H1 (cell line): ENCODE measurements around the gene DACT3. TPM values are rescaled to one million over a fixed set of nuclear protein-coding genes. Genes with fewer than 3 reads are reported as not detected.

Experiments used
- CTCF ChIA-PET: fragments of 300-600 bp; sonication (Branson Sonifier 250); formaldehyde crosslinking; loops from one replicate; lab custom pipeline; 2021; ENCODE audit not compliant: partially characterized antibody; lab: Charles Lee
- POLR2A ChIA-PET: fragments of 300-600 bp; sonication (Branson Sonifier 250); formaldehyde crosslinking; loops from one replicate; lab custom pipeline; 2021; ENCODE audit warnings: inconsistent platforms; ENCODE audit not compliant: partially characterized antibody; lab: Charles Lee
- DNase-seq, 2 experiments: peaks; one replicate each; pipeline versions ENCODE4 v3.0.0 to v3.0.0-alpha.2; 2010 to 2022; ENCODE audit warnings: low spot score in 2 of 2, low read depth in 1 of 2, mixed read lengths in 1 of 2
- FAIRE-seq: peaks from 2 replicates; lab custom pipeline; 2011; peaks lifted over from hg19 to GRCh38; lab: Jason Lieb, UNC
- H2AFZ ChIP-seq: 2 replicates; pipeline ENCODE4 v1.8.1; 2012; ENCODE audit warnings: low read length, inconsistent platforms
- H2AK5ac ChIP-seq: 2 replicates; pipeline ENCODE4 v1.6.1; 2013; ENCODE audit warnings: low read depth, low read length
- H2BK120ac ChIP-seq: replicated peaks from 2 replicates; pipeline ENCODE3; 2013; ENCODE audit warnings: low read depth, low read length, inconsistent platforms
- H2BK12ac ChIP-seq: 2 replicates; pipeline ENCODE4 v1.6.1; 2013; ENCODE audit warnings: low read depth, low read length
- H2BK15ac ChIP-seq: 2 replicates; pipeline ENCODE4 v1.6.1; 2013; ENCODE audit warnings: low read length
- H2BK20ac ChIP-seq: 2 replicates; pipeline ENCODE4 v1.6.1; 2013; ENCODE audit warnings: low read length
- H2BK5ac ChIP-seq: 2 replicates; pipeline ENCODE4 v1.6.1; 2013; ENCODE audit warnings: low read depth, low read length
- H3K14ac ChIP-seq: 2 replicates; pipeline ENCODE4 v1.6.1; 2013; ENCODE audit warnings: inconsistent platforms; ENCODE audit not compliant: insufficient read length
- H3K18ac ChIP-seq: 2 replicates; pipeline ENCODE4 v1.6.1; 2013; ENCODE audit warnings: low read length; ENCODE audit errors: extremely low read depth
- H3K23ac ChIP-seq: 2 replicates; pipeline ENCODE4 v1.6.1; 2013; ENCODE audit warnings: inconsistent platforms; ENCODE audit not compliant: insufficient read length
- H3K23me2 ChIP-seq: 2 replicates; pipeline ENCODE4 v1.6.1; 2013; ENCODE audit warnings: low read depth, low read length
- H3K27ac ChIP-seq: 2 replicates; pipeline ENCODE4 v1.6.1; 2011; ENCODE audit warnings: low read depth, low read length, inconsistent platforms
- H3K27me3 ChIP-seq, 4 experiments: replicated peaks in 1 of 4; 1 replicate in 1 of 4; 2 replicates in 3 of 4; pipeline versions ENCODE4 v1.6.1 to v1.8.1; 2011 to 2013; ENCODE audit warnings: low read length in 3 of 4, mild to moderate bottlenecking in 3 of 4, inconsistent platforms in 2 of 4, mixed read lengths in 2 of 4, moderate library complexity in 1 of 4; ENCODE audit not compliant: control insufficient read depth in 3 of 4, insufficient read depth in 3 of 4; ENCODE audit errors: extremely low read depth in 1 of 4
- H3K36me3 ChIP-seq, 4 experiments: 2 replicates each; pipeline versions ENCODE4 v1.6.1 to v1.8.1; 2011 to 2013; ENCODE audit warnings: mild to moderate bottlenecking in 4 of 4, low read length in 3 of 4, moderate library complexity in 2 of 4, control low read depth in 1 of 4, inconsistent platforms in 1 of 4; ENCODE audit not compliant: insufficient read depth in 4 of 4, control insufficient read depth in 2 of 4
- H3K4ac ChIP-seq: replicated peaks from 2 replicates; pipeline ENCODE3; 2013; ENCODE audit warnings: low read length, low read depth, mixed read lengths, inconsistent platforms; ENCODE audit not compliant: insufficient read length
- H3K4me1 ChIP-seq, 4 experiments: replicated peaks in 1 of 4; 1 replicate in 1 of 4; 2 replicates in 3 of 4; pipeline versions ENCODE4 v1.6.1 to v1.8.1; 2011 to 2013; ENCODE audit warnings: low read length in 3 of 4, inconsistent platforms in 2 of 4, mixed read lengths in 1 of 4; ENCODE audit not compliant: insufficient read depth in 4 of 4, control insufficient read depth in 3 of 4
- H3K4me2 ChIP-seq, 2 experiments: 2 replicates each; pipeline versions ENCODE4 v1.6.1 to v1.8.1; 2011 to 2013; ENCODE audit warnings: low read depth in 2 of 2, low read length in 2 of 2, control low read depth in 1 of 2, inconsistent platforms in 1 of 2, mild to moderate bottlenecking in 1 of 2; ENCODE audit not compliant: insufficient read depth in 1 of 2
- H3K4me3 ChIP-seq, 4 experiments: fragments of 200-600, 300-600 bp in 1 of 4; sonication (generic), shearing (Covaris generic), sonication (Bioruptor Twin) in 1 of 4; 2 replicates each; pipeline versions ENCODE4 v1.5.1 to v1.8.1; 2011 to 2016; ENCODE audit warnings: low read length in 4 of 4, low read depth in 3 of 4, control low read depth in 2 of 4, inconsistent platforms in 2 of 4, mild to moderate bottlenecking in 2 of 4, mixed read lengths in 1 of 4, moderate library complexity in 1 of 4; ENCODE audit not compliant: insufficient read depth in 2 of 4; ENCODE audit errors: extremely low read depth in 1 of 4
- H3K56ac ChIP-seq: replicated peaks from 2 replicates; pipeline ENCODE3; 2013; ENCODE audit warnings: low read depth, mild to moderate bottlenecking, mixed read lengths, low read length, inconsistent platforms; ENCODE audit not compliant: insufficient read length
- H3K79me1 ChIP-seq: 2 replicates; pipeline ENCODE4 v1.6.1; 2013; ENCODE audit warnings: low read depth, low read length, control low read depth
- H3K79me2 ChIP-seq, 2 experiments: 2 replicates each; pipeline versions ENCODE4 v1.6.1 to v1.8.1; 2012 to 2013; ENCODE audit warnings: low read length in 2 of 2, mild to moderate bottlenecking in 2 of 2, inconsistent platforms in 1 of 2; ENCODE audit not compliant: insufficient read depth in 2 of 2, control insufficient read depth in 1 of 2
- H3K9ac ChIP-seq, 4 experiments: replicated peaks in 1 of 4; 1 replicate in 1 of 4; 2 replicates in 3 of 4; pipeline versions ENCODE4 v1.6.1 to v1.8.1; 2011 to 2013; ENCODE audit warnings: low read depth in 3 of 4, low read length in 3 of 4, control low read depth in 2 of 4, mild to moderate bottlenecking in 2 of 4, moderate library complexity in 2 of 4, inconsistent platforms in 1 of 4; ENCODE audit errors: extremely low read depth in 1 of 4
- H3K9me3 ChIP-seq, 2 experiments: 2 replicates each; pipeline versions ENCODE4 v1.6.1 to v1.8.1; 2012 to 2013; ENCODE audit warnings: mild to moderate bottlenecking in 2 of 2, moderate library complexity in 2 of 2, control low read depth in 1 of 2, inconsistent platforms in 1 of 2, low read depth in 1 of 2, low read length in 1 of 2, mixed read lengths in 1 of 2; ENCODE audit not compliant: insufficient read depth in 2 of 2
- H4K20me1 ChIP-seq, 2 experiments: replicated peaks in 1 of 2; 2 replicates each; pipeline versions ENCODE3 to v1.8.1; 2011 to 2013; ENCODE audit warnings: inconsistent platforms in 2 of 2, low read length in 2 of 2, mild to moderate bottlenecking in 1 of 2; ENCODE audit not compliant: insufficient read depth in 2 of 2, control insufficient read depth in 1 of 2
- H4K5ac ChIP-seq: 2 replicates; pipeline ENCODE4 v1.6.1; 2013; ENCODE audit warnings: low read length, low read depth, mixed read lengths, inconsistent platforms; ENCODE audit not compliant: insufficient read length
- H4K8ac ChIP-seq: 2 replicates; pipeline ENCODE4 v1.8.0; 2013; ENCODE audit warnings: mild to moderate bottlenecking, moderate library complexity, low read length, inconsistent platforms; ENCODE audit not compliant: insufficient read depth; ENCODE audit errors: extremely low read depth
- H4K91ac ChIP-seq: replicated peaks from 2 replicates; pipeline ENCODE3; 2013; ENCODE audit warnings: low read length, mixed read lengths, inconsistent platforms; ENCODE audit not compliant: insufficient read length
- BCL11A ChIP-seq, 2 experiments: IDR thresholded peaks; one replicate each; pipeline ENCODE4 v1.6.1; 2011; ENCODE audit warnings: low read depth in 2 of 2, low read length in 2 of 2, mild to moderate bottlenecking in 2 of 2
- BRCA1 ChIP-seq: IDR thresholded peaks from 2 replicates; pipeline ENCODE4 v1.6.1; 2012; ENCODE audit warnings: low read depth, low read length, improper control_type of control experiment
- CBX5 ChIP-seq: fragments of 300-800, 300-1000 bp; sonication (generic); IDR thresholded peaks from 2 replicates; pipeline ENCODE4 v1.7.1; 2016; ENCODE audit warnings: antibody characterized with exemption, low read length, low read depth
- CTBP2 ChIP-seq: IDR thresholded peaks from 2 replicates; pipeline ENCODE4 v1.7.0; 2011; ENCODE audit warnings: borderline replicate concordance, mild to moderate bottlenecking, moderate library complexity, mixed read lengths, low read length; ENCODE audit not compliant: insufficient read depth, insufficient read length
- EP300 ChIP-seq, 2 experiments: IDR thresholded peaks; 1 replicate in 1 of 2; 2 replicates in 1 of 2; pipeline ENCODE4 v1.6.1; 2011 to 2012; ENCODE audit warnings: low read depth in 2 of 2, low read length in 2 of 2, mild to moderate bottlenecking in 2 of 2, borderline replicate concordance in 1 of 2, inconsistent platforms in 1 of 2, moderate library complexity in 1 of 2
- GABPA ChIP-seq: IDR thresholded peaks from 2 replicates; pipeline ENCODE4 v1.6.1; 2011; ENCODE audit warnings: mild to moderate bottlenecking, low read length, moderate library complexity, borderline replicate concordance; ENCODE audit not compliant: insufficient read depth
- MAFK ChIP-seq: IDR thresholded peaks from 2 replicates; pipeline ENCODE4 v1.6.1; 2012; ENCODE audit warnings: low read depth, mild to moderate bottlenecking, improper control_type of control experiment, low read length
- NRF1 ChIP-seq: IDR thresholded peaks from 2 replicates; pipeline ENCODE4 v1.6.1; 2011; ENCODE audit warnings: mild to moderate bottlenecking, low read depth, low read length, improper control_type of control experiment
- SUZ12 ChIP-seq: fragments of 200-600 bp; sonication (generic); IDR thresholded peaks from 2 replicates; pipeline ENCODE4 v1.6.1; 2012; ENCODE audit warnings: mild to moderate bottlenecking, inconsistent platforms, low read length, moderate library complexity, mixed read lengths
- WGBS, 2 experiments: shearing (Covaris generic) in 1 of 2; methylation state at CpG; one replicate each; pipeline versions ENCODE4 v1.1.6 to v1.1.7; 2013 to 2015; ENCODE audit warnings: low lambda C conversion rate in 2 of 2, mixed read lengths in 2 of 2, inconsistent platforms in 1 of 2, low coverage in 1 of 2, missing lambda C conversion rate in 1 of 2; ENCODE audit not compliant: insufficient replicate concordance in 2 of 2, insufficient coverage in 1 of 2, insufficient read length in 1 of 2; ENCODE audit errors: extremely low coverage in 1 of 2, missing lambda C conversion rate in 1 of 2; 5-methylcytosine and 5-hydroxymethylcytosine counted together
- polyA plus RNA-seq, 7 experiments: library from polyadenylated mRNA; depleted of rRNA in 3 of 7; stranded (reverse) in 5 of 7; unstranded in 2 of 7; fragments of >200 nt in 5 of 7; fragments of 200-250 nt in 2 of 7; gene quantifications; 1 replicate in 5 of 7; 2 replicates in 1 of 7; 4 replicates in 1 of 7; pipeline versions ENCODE4 v1.2.1 to v1.2.3, GENCODE V29; 2011 to 2013; ENCODE audit warnings: missing spikeins in 2 of 7, mixed read lengths in 2 of 7
- total RNA-seq: library from RNA; stranded (reverse); fragmentation: NEBNext Ultra II Directional; extraction: Animal tissue kit (Norgen Biotek cat#: 25700); gene quantifications from 2 replicates; pipeline ENCODE4 v1.2.1, GENCODE V29; 2021

DACT3 gene
- total and polyA plus RNA-seq, 2 of the 8 experiments (the other 6 are each of a cell fraction or from before 2014, with no cell fraction given), result 1.8 to 2.0 TPM

GRCh38 chr19:46635920-46636761, 24.8 kb downstream of the DACT3 start, which contains the start of gene GNG8:
TSS of gene GNG8 (minus strand) at chr19:46636202. CDS start at chr19:46634682, 1,520 bp downstream.
- Histone ChIP-seq H2BK120ac (no peak within 1 kb of the TSS), H3K4ac (peak within 1 kb of the TSS; percentile 76), H3K27me3 (peaks cover 5 to 62% (median 52%) of the 10 kb centered on the region in 4 experiments), H3K27ac (no peak within 1 kb of the TSS), H3K9ac (no peak within 1 kb of the TSS), H4K5ac (no peak within 1 kb of the TSS), H3K23ac (no peak within 1 kb of the TSS), H3K4me1 (peaks cover 0 to 24% (median 12%) of the 10 kb centered on the region in 4 experiments; a peak in 6 of 7 replicates), H3K14ac (no peak within 1 kb of the TSS), H3K36me3 (no peaks in the 10 kb centered on the region), H4K8ac (no peak within 1 kb of the TSS), H2AFZ (no peak within 1 kb of the TSS), H2BK5ac (no peak within 1 kb of the TSS), H4K20me1 (peaks cover 0 to 11% of the 10 kb centered on the region in 2 experiments), H2BK12ac (peak within 1 kb of the TSS; percentile 84; the same call in 1 of the 2 replicates), H2BK15ac (peak within 1 kb of the TSS; percentile 97), H2BK20ac (no peak within 1 kb of the TSS), H3K79me2 (no peaks in the 10 kb centered on the region), H2AK5ac (0 out of 2 replicates have a peak within 1 kb of the TSS, but pooled peaks have one; percentile 24), H4K91ac (no peak within 1 kb of the TSS), H3K23me2 (peaks cover 27% of the 10 kb centered on the region), H3K18ac (no peak within 1 kb of the TSS; the same call in 1 of the 2 replicates), H3K56ac (no peak within 1 kb of the TSS), H3K9me3 (no peaks in the 10 kb centered on the region), H3K4me2 (peak within 1 kb of the TSS; percentile 82 to 87), H3K79me1 (no peaks in the 10 kb centered on the region), H3K4me3 (peak within 1 kb of the TSS; percentile 47 to 97 (median 58); a peak in 5 of 8 replicates)
- CTCF ChIA-PET, result interaction anchor here (0.7 to 1.8 kb wide), 7 partner anchors 8 to 1158 kb away, joined by 3 to 28 read pairs (median 4); partner anchors contain the start of gene DACT3
- DNase-seq, result peak in 1 of 2 experiments; percentile 66
- WGBS, 2 experiments, result 30% methylated on average over 21 of the region's 34 CpGs; no CpG with 5 or more reads in 1 of the 2 experiments
- no peak for FAIRE-seq
- POLR2A ChIA-PET, result no interaction called here
- TF ChIP-seq MAFK (no peak), CTBP2 (no peak), SUZ12 (no peak), GABPA (no peak), BRCA1 (no peak), EP300 (IDR thresholded peaks at IDR 0.05; ENCODE audit: borderline replicate concordance in 1 of 2, low read depth in 2 of 2, low read length in 2 of 2) (no peak), CBX5 (no peak), NRF1 (no peak), BCL11A (IDR thresholded peaks at IDR 0.05; ENCODE audit: low read depth in 2 of 2, low read length in 2 of 2) (no peak)
